Loucy (cell line): ENCODE data around the gene PHACTR3.

Source experiments
- CTCF ChIP-seq: fragments of 200-600 bp; sonication (generic); conservative IDR thresholded peaks from 2 replicates; pipeline ENCODE4 v1.5.1; 2014; ENCODE audit warnings: mild to moderate bottlenecking, antibody characterized with exemption, low read length
- EZH2phosphoT487 ChIP-seq: fragments of 200-600 bp; IDR thresholded peaks from 2 replicates; pipeline ENCODE4 v1.6.1; 2018; ENCODE audit warnings: antibody characterized with exemption, mild to moderate bottlenecking, moderate library complexity, borderline replicate concordance

DNA sequence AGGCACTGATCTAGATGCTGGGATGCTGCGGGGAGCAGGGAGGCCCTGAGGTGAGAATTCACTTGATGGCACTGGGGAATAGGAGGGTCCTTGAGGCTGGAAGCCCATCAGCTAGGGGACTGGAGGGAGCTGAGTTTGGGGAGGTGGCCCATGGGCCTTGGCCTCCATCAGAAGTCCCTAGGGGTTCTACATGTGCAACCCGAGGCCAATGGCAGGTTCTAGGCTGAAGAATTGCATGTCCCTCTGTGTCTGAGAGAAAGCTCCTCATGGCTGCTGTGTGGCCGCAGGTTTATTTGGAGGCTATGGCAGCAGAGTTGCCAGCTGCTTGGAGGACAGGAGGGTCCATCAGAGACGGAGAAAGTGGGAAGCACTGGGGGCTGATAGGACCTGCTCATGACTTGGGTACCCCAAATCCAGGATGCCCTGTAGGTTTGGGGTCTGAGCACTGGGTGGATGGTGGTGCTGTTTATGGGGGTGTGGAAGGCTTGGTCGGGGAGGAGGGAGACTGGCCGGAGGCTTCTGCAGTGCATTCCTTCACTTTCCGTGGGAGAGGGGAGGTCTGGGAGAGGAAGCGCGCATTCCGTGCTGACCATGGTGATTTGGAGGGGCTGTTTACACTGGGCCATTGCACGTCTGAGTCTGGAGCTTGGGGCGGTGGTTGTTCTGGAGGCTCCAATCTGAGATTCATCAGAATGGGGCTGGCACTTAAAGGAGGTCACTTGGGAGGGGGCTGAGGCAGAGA lies 24.8 kb upstream of the PHACTR3 start:
- TF ChIP-seq CTCF (no peak), EZH2phosphoT487 (no peak)
